ENCODE measurements around the gene AQP12A. TPM values are rescaled to one million over a fixed set of nuclear protein-coding genes. Genes with fewer than 3 reads are reported as not detected.
"Not testable (repeated sequence)": the region's sequence is repeated elsewhere in the genome, so short reads cannot be mapped to it uniquely, and the experiment has no call there.

Gene AQP12A
- total RNA-seq, 3 donors from 2014 or later = not detected

- Histone ChIP-seq H3K27me3 (peaks cover 0 to 46% of the 10 kb centered on the region in 2 donors), H3K27ac (no peak overlapping the region), H3K4me1 (no peaks in the 10 kb centered on the region), H3K9me3 (no peaks in the 10 kb centered on the region), H3K4me3 (no peak overlapping the region), H3K36me3 (no peaks in the 10 kb centered on the region)
- TF ChIP-seq POLR2AphosphoS5 (IDR thresholded peaks at IDR 0.05) (no peak), POLR2A (IDR thresholded peaks at IDR 0.05) (no peak)
- TF ChIP-seq, protein P1, sequence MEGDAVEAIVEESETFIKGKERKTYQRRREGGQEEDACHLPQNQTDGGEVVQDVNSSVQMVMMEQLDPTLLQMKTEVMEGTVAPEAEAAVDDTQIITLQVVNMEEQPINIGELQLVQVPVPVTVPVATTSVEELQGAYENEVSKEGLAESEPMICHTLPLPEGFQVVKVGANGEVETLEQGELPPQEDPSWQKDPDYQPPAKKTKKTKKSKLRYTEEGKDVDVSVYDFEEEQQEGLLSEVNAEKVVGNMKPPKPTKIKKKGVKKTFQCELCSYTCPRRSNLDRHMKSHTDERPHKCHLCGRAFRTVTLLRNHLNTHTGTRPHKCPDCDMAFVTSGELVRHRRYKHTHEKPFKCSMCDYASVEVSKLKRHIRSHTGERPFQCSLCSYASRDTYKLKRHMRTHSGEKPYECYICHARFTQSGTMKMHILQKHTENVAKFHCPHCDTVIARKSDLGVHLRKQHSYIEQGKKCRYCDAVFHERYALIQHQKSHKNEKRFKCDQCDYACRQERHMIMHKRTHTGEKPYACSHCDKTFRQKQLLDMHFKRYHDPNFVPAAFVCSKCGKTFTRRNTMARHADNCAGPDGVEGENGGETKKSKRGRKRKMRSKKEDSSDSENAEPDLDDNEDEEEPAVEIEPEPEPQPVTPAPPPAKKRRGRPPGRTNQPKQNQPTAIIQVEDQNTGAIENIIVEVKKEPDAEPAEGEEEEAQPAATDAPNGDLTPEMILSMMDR (IDR thresholded peaks at IDR 0.05) = no peak
- intact Hi-C loops (cut with DNase I; ENCODE audit: low total_unique reads) = no loop called here
- DNase-seq (ENCODE audit: low spot score in 2 of 2) = no peak
Observed at GRCh38 chr2:240650254-240650965, 41.3 kb upstream of the AQP12A start.

DNA sequence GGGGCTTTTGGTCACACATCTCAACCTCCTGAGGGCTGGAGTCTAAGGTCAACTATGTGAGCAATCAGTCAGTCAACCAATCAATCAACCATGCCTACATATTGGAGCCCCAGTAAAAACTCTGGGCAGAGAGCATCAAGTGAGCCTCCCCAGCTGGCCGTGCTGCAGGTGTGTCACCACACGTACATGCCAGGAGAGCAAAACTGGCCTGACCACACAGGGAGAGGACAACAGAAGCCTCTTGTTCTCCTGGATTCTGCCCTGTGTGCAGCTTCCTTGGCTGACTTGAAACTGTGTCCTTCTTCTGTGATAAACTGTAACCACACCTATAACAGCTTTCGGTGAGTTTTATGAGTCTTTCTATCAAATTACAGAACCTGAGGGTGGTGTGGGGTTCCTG is 40.5 kb upstream of the AQP12A start:
- Histone ChIP-seq H3K27me3 (peaks cover 0 to 41% of the 10 kb centered on the region in 2 donors), H3K4me1 (no peaks in the 10 kb centered on the region), H3K4me3 (no peak overlapping the region), H3K36me3 (no peaks in the 10 kb centered on the region), H3K9me3 (no peaks in the 10 kb centered on the region), H3K27ac (no peak overlapping the region)
- peak in 1 of 2 donors; percentile 25 for DNase-seq (ENCODE audit: low spot score in 2 of 2)
- intact Hi-C loops (cut with DNase I; ENCODE audit: low total_unique reads) = no loop called here
- TF ChIP-seq POLR2AphosphoS5 (IDR thresholded peaks at IDR 0.05) = no peak
- TF ChIP-seq, protein P1 (IDR thresholded peaks at IDR 0.05) = no peak
- TF ChIP-seq POLR2A (IDR thresholded peaks at IDR 0.05) = no peak

DNA sequence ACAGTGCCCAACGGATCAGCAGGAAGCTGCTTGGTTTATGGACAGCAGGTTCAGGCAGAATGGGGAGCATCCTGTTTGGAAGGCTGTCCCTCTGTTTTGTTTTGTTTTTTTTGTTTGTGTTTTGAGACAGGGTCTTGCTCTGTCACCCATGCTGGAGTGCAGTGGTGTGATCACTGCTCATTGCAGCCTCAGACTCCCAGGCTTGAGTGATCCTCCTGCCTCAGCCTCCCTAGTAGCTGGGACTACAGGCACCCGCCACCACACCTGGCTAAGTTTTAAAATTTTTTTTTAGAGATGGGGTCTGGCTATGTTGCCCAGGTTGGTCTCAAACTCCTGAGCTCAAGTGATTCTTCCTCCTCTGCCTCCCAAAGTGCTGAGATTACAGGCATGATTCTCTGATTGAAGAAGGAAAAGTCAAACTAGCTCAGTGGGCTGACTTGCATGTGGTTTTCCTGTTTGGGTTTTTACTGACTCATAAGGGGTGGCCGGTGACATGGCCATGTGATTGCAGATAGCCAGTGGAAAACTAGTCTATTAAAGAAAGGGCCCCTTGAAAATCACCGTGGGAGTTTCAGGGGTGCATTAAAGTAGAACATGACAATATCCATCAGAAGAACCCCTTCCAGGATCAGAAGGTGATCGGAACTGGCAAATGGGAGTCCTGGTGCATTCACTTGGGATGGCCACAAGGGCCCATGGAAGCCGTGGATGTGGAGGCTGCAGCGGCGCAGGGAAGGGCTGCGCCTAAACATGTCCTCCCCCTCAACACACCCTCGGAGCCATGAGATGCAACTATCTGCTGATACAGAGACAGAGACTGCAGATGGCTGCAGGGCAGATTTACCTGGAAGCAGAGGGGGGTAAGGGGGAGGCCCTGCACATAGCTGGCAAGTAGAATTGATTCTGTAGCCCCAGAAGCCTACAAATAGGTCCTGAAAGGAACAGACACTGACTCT is 35.5 kb upstream of the AQP12A start:
- no peaks in the 10 kb centered on the region for H3K4me1 ChIP-seq
- H3K27me3 ChIP-seq = peaks cover 0 to 5% of the 10 kb centered on the region in 2 donors
- no peak for DNase-seq (ENCODE audit: low spot score in 2 of 2)

GRCh38 chr2:240659883-240660282 is 31.8 kb upstream of the AQP12A start:
- H3K36me3 ChIP-seq = not testable (repeated sequence)

More for the DNA sequence above, 35.5 kb upstream of the AQP12A start:
- no peak overlapping the region for H3K27ac ChIP-seq
- intact Hi-C loops (cut with DNase I; ENCODE audit: low total_unique reads) = no loop called here
- H3K4me3 ChIP-seq = no peak overlapping the region
- no peaks in the 10 kb centered on the region for H3K36me3 ChIP-seq
- no peaks in the 10 kb centered on the region for H3K9me3 ChIP-seq
- TF ChIP-seq, protein P1 (IDR thresholded peaks at IDR 0.05) = no peak
- no peak for TF ChIP-seq POLR2A (IDR thresholded peaks at IDR 0.05)
- no peak for TF ChIP-seq POLR2AphosphoS5 (IDR thresholded peaks at IDR 0.05)

DNA sequence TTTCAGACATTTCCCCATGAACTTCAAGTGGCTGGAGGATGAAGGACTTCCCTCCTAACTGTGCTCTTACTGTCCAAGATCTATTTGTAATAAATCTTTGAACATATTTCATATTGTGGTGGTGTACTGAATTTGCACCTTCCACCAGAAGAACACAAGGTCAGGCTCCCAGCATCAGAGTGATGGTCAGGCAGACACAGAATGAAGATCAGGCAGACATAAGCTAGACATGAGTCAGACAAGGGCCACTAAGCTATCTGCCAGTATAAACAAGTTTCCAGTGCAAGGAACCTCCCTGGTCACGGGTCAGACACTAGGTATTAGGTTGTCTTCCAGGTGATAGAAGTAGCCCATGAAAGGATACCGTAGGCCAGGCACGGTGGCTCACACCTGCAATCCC is 29.0 kb upstream of the AQP12A start:
- Histone ChIP-seq H3K27me3 (no peaks in the 10 kb centered on the region), H3K4me3 (no peak overlapping the region), H3K27ac (no peak overlapping the region), H3K9me3 (peaks cover 0 to 11% of the 10 kb centered on the region in 2 donors), H3K36me3 (no peaks in the 10 kb centered on the region), H3K4me1 (no peaks in the 10 kb centered on the region)
- intact Hi-C loops (cut with DNase I; ENCODE audit: low total_unique reads) = no loop called here
- DNase-seq (ENCODE audit: low spot score in 2 of 2) = no peak
- TF ChIP-seq POLR2AphosphoS5 (IDR thresholded peaks at IDR 0.05) = no peak
- TF ChIP-seq POLR2A (IDR thresholded peaks at IDR 0.05) = no peak
- TF ChIP-seq, protein P1 (IDR thresholded peaks at IDR 0.05) = no peak

More at GRCh38 chr2:240659883-240660282, 31.8 kb upstream of the AQP12A start:
- H3K27ac ChIP-seq; H3K4me3 ChIP-seq; H3K27me3 ChIP-seq; intact Hi-C loops (cut with DNase I; ENCODE audit: low total_unique reads); H3K9me3 ChIP-seq; H3K4me1 ChIP-seq; DNase-seq (ENCODE audit: low spot score in 2 of 2): not testable (repeated sequence)
